ENCODE measurements around the gene TECTA. TPM values are rescaled to one million over a fixed set of nuclear protein-coding genes. Genes with fewer than 3 reads are reported as not detected.

The TECTA gene
- total and polyA plus RNA-seq, 2 of the 8 experiments (the other 6 are each of a cell fraction or from before 2014, with no cell fraction given): 0.59 to 1.0 TPM

GRCh38 chr11:121238956-121239355 lies 137.9 kb downstream of the TECTA start (continued):
- TF ChIP-seq RNF2 (IDR thresholded peaks at IDR 0.05; ENCODE audit: borderline replicate concordance, low read depth, low read length, missing control alignments, poor library complexity, severe bottlenecking) (no peak), RAD21 (IDR thresholded peaks at IDR 0.05 in 1 of 2, conservative IDR thresholded peaks at IDR 0.05 in 1 of 2; ENCODE audit: low read depth in 2 of 2, low read length in 2 of 2) (no peak)

Measured in H1 (cell line).